ENCODE data around the gene ADARB1.

Gene ADARB1

DNA sequence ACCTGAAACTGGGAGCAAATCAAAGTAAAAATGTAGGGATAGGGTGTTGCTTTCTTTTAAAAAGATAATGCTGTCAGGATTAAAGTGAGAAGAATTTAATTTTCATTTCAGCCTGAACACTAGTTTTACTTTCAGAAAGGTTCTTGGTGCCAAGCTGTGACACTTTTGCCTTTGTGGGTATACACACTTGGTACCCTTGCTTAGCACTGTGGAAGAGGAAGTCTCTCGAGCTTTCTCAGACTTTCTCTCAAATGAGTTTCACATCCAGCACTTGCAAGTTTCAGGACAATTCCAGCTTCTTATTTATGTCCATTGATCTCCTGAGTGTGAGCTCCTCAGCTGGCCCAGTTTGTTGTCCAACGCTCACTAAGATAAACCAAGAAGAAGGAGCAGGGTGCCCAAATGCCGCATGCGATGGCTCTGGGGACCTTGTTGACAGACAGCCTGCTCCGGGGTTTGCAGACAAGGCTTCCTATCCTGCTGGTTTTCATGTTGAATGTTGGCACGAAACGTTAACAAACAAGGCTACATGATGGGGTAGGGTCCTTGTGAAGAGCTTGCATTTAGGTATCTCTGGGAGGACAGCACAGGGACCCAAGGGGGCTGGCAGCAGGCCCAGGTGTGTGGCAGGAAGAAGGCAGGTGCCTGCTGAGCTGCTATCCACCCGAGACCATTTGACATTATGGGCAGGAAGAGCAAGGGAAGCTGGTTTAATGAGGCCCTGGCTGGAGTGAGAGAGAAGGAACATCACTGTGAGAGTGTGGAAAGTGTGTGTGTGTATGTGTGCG is 133.7 kb downstream of the ADARB1 start:
- no peak for DNase-seq (ENCODE audit: low spot score)

DNA sequence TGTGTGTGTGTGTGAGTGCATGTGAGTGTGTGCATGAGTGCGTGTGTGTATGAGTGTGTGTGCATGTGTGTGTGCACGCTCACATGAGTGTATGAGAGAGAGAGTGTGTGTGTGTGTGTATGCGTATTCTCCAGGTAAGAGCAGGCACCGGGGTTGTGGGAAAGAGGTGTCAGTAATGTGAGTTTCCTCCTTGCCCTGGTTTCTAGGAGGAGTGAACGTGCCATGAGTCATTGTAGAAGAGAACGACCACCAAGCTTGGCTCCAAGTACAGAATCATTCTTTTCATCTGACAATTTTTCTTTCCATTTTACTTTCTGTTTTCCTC is 134.2 kb downstream of the ADARB1 start:
- DNase-seq (ENCODE audit: low spot score) = no peak

DNA sequence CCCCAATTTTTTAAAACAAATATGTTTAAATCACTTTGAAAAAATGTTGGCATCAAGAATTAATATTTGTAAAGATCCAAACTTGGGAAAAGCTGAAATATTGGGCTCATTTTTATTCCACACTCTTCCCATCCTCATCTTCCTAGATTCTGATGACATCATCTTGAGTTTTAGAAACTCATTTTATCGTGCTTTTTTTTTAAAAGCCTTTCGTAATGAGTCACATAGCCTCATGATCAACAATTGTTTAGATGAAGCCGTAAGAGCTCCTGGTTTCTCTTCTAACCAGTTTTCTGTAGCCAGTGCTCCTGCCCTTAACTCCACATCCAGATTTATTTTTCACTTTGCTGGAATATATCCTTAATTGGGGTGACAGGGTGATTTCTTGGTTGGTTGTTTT is 134.7 kb downstream of the ADARB1 start:
- DNase-seq (ENCODE audit: low spot score) = no peak

DNA sequence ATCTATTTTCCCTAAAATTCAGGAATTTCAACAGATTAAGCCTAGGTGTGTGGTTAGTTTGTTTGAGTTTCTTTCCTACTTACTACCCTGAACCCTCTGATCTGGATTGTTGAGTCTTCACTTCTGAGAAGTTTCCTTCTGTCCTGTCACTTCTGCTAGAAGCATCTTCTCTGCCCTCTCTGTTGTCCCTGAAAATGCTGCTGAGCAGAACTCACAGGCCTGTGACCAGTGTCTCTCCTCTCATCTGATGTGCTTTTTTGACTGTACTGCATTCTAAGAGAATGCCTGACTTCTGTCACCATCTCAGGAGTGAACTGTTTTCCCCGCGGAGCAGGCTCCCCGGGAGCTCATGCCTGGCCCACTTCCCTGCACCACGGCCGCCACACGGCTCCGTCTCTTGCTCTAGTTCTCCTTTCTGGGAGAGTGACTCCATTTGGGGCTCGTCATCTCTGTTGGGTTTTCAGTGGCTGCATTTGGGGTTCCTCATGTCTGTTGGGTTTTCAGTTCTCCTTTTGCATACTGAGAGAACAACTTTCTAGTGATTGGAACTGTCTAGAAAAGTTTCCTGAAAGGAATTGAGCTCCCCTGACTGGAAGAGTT is 135.4 kb downstream of the ADARB1 start:
- no peak for DNase-seq (ENCODE audit: low spot score)

DNA sequence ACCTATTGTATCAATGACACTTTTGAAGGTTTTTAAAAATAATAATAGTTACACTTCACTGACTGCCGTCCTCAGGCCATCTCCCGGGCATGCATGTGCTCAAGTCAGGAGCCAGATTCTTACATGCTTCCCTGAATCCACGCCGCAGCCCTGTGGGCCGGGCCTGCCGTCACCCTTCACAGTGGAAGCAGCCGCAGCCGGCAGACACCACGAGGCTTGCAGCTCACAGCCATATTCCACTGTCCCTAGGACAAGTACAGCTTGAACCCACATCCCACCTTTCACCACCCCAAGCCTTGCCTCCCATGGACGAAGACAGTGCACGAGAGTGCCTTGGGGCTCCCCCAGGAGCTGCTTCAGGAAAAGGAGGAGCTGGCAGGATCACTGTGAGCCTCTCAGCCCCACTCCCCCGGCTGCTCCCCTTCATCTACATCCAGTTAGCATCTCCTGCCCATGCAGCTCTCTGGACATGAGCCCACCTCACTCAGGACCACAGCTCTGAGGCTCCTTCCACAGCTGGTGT is 136.1 kb downstream of the ADARB1 start:
- DNase-seq (ENCODE audit: low spot score) = no peak

DNA sequence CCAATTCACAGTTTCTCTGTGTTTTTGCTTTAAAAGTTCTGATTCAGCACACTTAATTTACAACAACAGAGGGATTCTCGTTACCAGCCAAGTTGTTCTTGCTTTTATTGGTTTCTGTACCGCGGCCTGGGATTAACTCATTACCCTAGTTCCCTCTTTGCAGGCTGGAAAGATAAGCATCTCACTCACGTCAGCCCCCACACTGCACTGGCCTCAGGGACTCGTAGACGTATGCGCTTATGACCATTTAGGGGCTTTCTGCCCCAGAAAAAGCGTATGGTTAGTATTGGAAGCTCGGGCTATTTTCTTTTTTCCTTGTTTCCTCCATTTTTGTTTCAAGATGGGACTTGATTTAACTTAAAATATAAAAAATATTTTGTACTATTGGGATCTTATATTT is 137.3 kb downstream of the ADARB1 start:
- DNase-seq (ENCODE audit: low spot score) = no peak

DNA sequence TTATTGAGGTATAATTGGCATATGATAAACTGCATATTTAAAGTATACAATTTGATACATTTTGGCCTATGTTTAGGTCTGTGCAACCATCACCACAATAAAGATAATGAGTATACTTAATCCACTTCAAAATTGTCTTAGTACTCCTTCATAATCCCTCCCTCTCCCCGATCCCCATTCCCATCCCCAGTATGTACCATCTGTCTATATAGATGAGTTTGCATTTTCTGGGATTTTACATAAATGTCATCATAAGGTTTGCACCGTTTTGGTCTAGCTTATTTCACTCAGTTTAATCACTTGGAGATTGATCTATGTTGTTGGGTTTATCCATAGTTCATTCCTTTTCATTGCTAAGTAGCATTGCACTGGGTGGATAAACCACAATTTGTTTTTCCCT is 139.0 kb downstream of the ADARB1 start:
- DNase-seq (ENCODE audit: low spot score) = no peak

DNA sequence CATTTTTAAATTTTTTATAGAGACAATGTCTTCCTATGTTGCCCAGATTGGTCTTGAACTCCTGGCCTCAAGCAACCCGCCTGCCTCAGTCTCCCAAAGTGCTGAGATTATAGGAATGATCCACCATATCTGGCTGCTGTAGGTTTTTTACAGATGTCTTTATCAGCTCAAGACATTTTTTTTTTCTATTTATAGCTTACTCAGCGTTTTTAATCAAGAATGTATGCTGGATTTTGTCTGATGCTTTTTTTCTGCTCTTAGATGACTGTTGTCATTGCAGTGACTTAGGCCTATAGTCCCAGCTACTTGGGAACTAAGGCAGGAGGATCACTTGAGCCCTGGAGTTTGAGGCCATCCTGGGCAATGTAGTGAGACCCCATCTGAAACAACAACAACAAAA is 140.8 kb downstream of the ADARB1 start:
- no peak for DNase-seq (ENCODE audit: low spot score)

DNA sequence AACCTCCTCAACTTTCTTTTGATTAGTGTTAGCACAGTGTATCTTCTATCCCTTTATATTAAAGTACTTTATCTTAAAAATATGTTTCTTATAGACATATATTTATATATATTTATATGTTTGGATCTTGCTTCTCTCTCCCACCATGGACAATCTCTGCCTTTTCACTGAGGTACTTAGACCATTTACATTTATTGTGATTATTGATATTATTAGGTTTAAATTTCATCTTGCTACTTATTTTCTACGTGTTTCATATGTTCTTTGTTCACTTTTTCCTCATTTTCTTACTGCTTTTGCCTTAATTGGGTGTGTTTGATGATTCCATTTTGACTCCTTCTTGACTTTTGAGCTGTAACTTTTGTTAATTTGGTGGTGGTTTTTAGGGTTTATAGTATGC is 142.6 kb downstream of the ADARB1 start:
- no peak for DNase-seq (ENCODE audit: low spot score)

DNA sequence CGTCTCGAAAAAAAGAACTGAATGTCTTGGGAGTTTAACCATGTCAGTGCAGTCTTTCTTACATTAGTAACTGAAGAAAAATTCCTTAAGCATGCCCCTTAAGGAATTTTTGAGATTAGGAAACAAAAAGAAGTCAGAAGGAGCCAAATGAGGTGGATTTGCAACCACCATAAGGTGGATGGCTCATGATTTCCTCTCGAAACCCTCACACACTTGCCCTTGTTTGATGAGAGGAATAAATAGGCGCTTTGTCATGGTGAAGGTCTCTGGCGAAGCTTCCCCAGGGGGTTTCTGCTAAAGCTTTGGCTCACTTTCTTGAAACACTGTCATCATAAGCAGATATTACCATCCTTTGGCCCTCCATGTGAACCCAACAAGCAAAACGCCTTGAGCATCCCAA is 145.1 kb downstream of the ADARB1 start:
- DNase-seq (ENCODE audit: low spot score) = no peak

DNA sequence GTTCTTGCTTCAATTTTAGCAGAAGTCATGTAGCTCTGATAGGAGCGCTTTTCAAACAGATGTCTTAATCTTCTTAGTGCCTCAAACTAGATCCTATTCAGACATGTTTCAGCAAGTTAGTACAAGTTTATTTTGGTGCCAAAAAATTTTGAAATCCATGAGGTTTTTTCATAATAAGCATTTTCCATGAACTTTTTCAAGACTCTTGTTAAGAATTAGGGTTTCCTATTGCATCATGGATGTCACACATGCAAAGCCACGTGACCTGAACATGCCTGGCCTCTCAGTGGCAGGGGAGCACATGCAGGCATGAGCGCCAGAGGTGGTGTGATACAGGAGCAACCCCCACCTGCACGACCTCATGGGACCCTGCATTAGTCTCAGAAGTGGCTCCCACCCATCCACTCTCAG is 145.7 kb downstream of the ADARB1 start:
- no peak for DNase-seq (ENCODE audit: low spot score)

DNA sequence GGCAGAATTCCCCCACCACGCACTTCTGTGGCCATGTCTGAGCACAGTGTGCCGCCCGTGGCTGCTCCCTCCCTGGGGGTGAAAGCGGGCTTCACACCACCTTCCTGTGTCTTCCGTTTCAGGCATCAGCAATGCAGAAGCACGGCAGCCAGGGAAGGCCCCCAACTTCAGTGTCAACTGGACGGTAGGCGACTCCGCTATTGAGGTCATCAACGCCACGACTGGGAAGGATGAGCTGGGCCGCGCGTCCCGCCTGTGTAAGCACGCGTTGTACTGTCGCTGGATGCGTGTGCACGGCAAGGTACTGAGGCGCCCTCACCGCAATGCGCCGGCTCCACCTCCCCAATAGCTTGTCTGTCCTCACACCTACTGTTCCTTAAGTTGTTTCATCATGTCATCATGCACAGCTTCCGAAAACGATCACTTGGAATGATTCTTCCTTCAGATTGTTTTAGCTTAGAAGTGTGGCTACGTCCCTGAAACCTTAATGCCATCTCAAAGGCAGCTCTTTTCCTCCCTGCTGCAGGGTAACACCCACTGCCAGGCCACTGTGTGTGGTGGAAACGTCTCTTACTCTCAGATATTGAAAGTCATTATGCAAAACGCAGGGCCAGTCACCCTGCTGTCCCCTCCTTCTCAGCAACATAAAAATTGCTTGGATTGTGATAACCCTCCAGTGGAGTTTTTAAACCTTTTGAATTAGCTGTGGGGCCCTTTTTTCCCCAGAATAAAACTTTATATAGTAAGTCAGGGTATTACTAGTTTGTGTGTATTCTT is 146.5 kb downstream of the ADARB1 start:
- DNase-seq (ENCODE audit: low spot score) = no peak

DNA sequence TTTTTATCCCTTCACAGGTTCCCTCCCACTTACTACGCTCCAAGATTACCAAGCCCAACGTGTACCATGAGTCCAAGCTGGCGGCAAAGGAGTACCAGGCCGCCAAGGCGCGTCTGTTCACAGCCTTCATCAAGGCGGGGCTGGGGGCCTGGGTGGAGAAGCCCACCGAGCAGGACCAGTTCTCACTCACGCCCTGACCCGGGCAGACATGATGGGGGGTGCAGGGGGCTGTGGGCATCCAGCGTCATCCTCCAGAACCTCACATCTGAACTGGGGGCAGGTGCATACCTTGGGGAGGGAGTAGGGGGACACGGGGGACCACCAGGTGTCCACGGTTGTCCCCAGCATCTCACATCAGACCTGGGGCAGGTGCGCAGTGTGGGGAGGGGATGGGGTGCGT is 147.6 kb downstream of the ADARB1 start:
- DNase-seq (ENCODE audit: low spot score) = no peak

DNA sequence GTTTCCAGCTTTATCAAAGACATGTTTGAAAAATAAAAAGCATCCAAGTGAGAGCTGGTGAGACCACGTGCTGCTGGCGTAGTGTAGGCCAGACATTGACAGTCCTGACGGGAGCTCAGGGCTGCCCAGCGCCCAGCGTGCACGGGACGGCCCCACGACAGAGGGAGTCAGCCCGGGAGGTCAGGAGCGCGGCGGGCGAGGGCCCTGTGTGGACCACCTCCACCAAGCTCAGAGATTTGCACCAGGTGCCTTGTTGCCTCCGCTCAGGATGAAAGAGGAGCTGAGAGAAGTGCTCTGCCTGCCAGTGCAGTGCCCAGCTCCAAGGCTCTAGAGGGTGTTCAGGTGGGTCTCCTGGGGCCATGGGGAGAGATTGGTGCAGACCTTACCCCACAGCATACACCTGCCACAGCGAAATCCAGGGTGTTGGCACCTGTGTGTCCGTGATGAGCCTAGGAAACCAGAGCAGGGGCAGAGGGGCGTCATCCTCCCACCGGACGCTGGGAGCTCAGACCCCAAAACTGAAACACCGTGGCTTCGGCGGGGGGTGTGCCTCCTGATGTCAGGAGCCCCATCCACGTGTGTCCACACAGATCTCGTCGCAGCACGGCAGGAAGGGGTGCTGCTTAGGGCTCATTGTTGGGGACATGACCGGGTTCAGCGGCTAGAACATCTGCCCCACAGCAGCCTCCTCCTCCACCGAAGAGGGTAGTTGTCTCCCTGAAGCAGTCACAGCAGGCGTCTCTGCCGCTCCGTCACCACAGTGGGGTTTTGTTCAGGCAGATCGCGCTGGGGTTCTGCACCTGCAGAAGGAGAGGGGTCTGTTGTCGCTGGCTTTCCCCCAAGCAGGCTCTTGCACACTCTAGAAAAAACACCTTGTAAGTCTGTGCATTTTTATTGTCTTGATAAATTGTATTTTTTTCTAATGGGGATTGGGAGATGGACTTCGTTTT is 149.1 kb downstream of the ADARB1 start:
- DNase-seq (ENCODE audit: low spot score) = no peak

DNA sequence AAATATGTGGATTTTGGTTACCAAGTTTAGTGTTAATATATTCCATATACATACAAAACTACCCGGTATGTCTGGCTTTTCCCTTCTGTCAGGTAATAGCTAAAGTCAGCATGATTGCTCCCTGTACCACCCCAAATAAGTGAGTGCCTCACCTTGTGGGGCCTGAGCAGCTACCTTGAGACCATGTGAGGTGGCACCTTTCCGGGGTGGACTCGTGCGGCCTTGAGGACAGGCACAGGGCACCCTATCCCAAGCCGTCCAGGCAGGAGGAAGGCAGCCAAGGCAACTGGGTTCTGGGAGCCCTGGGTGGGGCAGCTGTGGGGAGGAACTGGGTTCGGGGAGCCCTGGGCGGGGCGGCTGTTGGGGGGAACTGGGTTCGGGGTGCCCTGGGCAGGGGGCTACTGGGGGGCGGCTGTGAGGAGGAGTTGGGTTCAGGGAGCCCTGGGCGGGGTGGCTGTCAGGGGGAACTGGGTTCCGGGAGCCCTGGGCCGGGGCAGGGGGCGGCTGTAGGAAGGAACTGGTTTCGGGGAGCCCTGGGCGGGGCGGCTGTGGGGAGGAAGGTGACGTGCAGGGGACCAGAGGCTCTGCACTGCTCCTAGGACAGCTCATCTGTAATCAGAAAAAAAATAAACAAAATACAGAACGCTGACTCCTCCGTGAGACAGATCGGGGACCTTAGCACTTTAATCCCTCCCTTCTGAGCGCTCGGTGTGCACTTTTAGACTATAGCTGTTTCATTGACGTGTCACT is 150.0 kb downstream of the ADARB1 start:
- DNase-seq (ENCODE audit: low spot score) = no peak

DNA sequence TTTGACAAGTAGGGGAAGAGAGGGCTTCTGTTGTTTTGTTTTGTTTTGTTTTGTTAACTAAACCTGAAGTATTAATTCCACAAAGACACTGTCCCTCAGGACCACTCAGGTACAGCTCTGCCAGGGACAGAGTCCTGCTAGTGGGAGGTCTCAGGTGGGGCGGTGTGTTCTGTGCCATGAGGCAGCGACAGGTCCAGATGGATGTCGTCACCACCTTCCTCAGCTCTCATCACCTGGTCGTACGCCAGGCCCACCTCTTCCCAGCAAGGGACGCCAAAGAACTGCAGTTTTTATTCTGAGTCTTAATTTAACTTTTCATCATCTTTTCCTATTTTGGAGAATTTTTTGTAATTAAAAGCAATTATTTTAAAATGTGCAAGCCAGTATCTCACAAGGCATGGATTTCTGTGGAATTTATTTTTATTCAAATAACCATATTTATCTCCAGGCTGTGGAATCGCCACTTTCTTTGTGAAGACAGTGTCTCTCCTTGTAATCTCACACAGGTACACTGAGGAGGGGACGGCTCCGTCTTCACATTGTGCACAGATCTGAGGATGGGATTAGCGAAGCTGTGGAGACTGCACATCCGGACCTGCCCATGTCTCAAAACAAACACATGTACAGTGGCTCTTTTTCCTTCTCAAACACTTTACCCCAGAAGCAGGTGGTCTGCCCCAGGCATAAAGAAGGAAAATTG is 150.8 kb downstream of the ADARB1 start:
- no peak for DNase-seq (ENCODE audit: low spot score)

DNA sequence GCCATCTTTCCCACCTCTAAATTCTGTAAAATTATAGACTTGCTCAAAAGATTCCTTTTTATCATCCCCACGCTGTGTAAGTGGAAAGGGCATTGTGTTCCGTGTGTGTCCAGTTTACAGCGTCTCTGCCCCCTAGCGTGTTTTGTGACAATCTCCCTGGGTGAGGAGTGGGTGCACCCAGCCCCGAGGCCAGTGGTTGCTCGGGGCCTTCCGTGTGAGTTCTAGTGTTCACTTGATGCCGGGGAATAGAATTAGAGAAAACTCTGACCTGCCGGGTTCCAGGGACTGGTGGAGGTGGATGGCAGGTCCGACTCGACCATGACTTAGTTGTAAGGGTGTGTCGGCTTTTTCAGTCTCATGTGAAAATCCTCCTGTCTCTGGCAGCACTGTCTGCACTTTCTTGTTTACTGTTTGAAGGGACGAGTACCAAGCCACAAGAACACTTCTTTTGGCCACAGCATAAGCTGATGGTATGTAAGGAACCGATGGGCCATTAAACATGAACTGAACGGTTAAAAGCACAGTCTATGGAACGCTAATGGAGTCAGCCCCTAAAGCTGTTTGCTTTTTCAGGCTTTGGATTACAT is 151.5 kb downstream of the ADARB1 start:
- DNase-seq (ENCODE audit: low spot score) = no peak

DNA sequence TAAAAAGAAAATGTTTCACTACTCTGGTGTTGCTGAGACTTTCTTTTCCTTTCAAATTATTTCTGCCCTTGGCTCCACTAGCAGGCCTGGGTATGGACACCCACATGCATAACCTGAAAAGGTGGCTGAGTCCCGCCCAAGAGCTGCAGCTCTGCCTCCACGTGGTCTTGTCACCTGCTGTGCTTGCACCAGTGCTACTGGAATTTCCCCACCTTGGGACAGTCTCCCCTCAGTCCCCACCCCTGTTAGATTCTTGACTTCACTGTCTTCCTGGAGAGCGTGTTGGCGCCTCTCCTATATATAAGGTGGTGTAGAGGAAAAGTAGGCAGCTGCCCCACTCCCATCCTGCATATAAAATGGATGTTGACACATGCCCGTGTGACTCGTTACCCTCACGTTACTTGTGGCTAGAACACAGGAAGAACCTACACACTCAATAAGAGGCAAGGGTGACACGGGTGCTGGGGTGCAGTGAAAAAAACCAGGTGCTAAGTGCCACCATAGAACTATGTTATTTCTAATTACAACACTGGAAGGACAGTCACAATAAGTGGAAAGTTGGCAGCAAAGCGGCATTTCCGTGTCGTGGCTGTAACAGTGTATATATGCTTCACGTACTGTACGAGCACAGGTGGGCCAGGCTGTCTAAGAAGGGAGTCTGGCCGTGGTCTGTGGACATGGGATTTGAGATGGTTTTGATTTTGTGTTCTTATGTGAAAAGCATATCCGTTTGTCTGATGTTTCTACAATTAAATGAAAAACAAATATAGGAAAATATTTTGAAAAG is 152.4 kb downstream of the ADARB1 start:
- DNase-seq (ENCODE audit: low spot score) = no peak

DNA sequence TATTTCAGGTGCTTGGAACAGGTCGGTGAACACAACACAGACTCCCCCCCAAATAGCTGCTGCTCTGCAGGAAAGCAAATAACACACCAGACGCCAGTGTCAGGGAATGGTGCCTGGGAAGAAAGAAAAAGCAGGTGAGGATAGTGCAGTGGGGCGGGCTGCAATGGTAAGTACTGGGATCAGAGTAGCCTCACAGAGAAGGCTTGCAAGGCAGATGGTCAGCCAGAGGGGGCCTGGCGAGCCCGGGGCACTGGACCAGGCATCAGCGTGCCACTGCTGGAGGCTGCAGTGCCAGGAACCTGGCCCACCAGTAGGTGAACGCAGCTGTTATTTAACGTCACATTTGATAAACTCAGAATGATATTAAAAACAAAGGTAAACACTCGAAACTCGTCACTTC is 153.4 kb downstream of the ADARB1 start:
- no peak for DNase-seq (ENCODE audit: low spot score)

Data from hematopoietic multipotent progenitor cell treated with erythropoietin and hydrocortisone succinate and interleukin-3 and kit ligand, for 17 days (in vitro differentiated cells).